ENCODE measurements around the gene ELFN2. TPM values are rescaled to one million over a fixed set of nuclear protein-coding genes. Genes with fewer than 3 reads are reported as not detected.

The ELFN2 gene
- total and polyA plus RNA-seq, 4 donors = 0.62 to 6.8 (median 1.6) TPM

- no peak overlapping the region for H3K27ac ChIP-seq (ENCODE audit: low read depth in 1 of 2, low read length in 1 of 2)
- H3K4me3 ChIP-seq = no peak overlapping the region
- no peaks in the 10 kb centered on the region for H3K9me3 ChIP-seq (ENCODE audit: control insufficient read depth in 4 of 4, insufficient read depth in 3 of 4, low read length in 3 of 4)
- DNase-seq (no peak), ATAC-seq (ENCODE audit: insufficient read depth, low FRiP score) (no peak)
- H3K9ac ChIP-seq (ENCODE audit: insufficient read depth in 1 of 2, low read length in 2 of 2) = no peak overlapping the region
- no peak for TF ChIP-seq CTCF (IDR thresholded peaks at IDR 0.05; ENCODE audit: control extremely low read depth, extremely low read depth)
- H3K4me1 ChIP-seq (ENCODE audit: control insufficient read depth in 5 of 5, insufficient read depth in 5 of 5, low read length in 5 of 5) = peaks cover 0 to 10% (median 0%) of the 10 kb centered on the region in 5 donors
- H3K27me3 ChIP-seq (ENCODE audit: control insufficient read depth in 3 of 3, insufficient read depth in 3 of 3, low read length in 2 of 3) = peaks cover 0 to 39% (median 38%) of the 10 kb centered on the region in 3 donors
- 72 to 90% methylated on average over 8 of the region's 8 CpGs for WGBS, 2 donors
- H3K36me3 ChIP-seq (ENCODE audit: control insufficient read depth in 4 of 4, insufficient read depth in 4 of 4, low read length in 4 of 4) = no peaks in the 10 kb centered on the region
Measured at GRCh38 chr22:37336579-37336978, 90.7 kb downstream of the ELFN2 start.

GRCh38 chr22:37335806-37336199, 91.5 kb downstream of the ELFN2 start:
- Histone ChIP-seq H3K9ac (ENCODE audit: insufficient read depth in 1 of 2, low read length in 2 of 2) (no peak overlapping the region), H3K4me3 (no peak overlapping the region), H3K27me3 (ENCODE audit: control insufficient read depth in 3 of 3, insufficient read depth in 3 of 3, low read length in 2 of 3) (peaks cover 0 to 38% (median 37%) of the 10 kb centered on the region in 3 donors), H3K36me3 (ENCODE audit: control insufficient read depth in 4 of 4, insufficient read depth in 4 of 4, low read length in 4 of 4) (no peaks in the 10 kb centered on the region), H3K9me3 (ENCODE audit: control insufficient read depth in 4 of 4, insufficient read depth in 3 of 4, low read length in 3 of 4) (no peaks in the 10 kb centered on the region), H3K27ac (ENCODE audit: low read depth in 1 of 2, low read length in 1 of 2) (no peak overlapping the region), H3K4me1 (ENCODE audit: control insufficient read depth in 5 of 5, insufficient read depth in 5 of 5, low read length in 5 of 5) (peaks cover 0 to 10% (median 0%) of the 10 kb centered on the region in 5 donors)
- DNase-seq (no peak), ATAC-seq (ENCODE audit: insufficient read depth, low FRiP score) (no peak)
- WGBS, 2 donors = 42 to 49% methylated on average over 7 of the region's 7 CpGs
- no peak for TF ChIP-seq CTCF (IDR thresholded peaks at IDR 0.05; ENCODE audit: control extremely low read depth, extremely low read depth)

- 6 to 8% methylated on average over 48 to 50 of the region's 50 CpGs for WGBS, 2 donors
- Histone ChIP-seq H3K4me3 (no peak overlapping the region), H3K9me3 (ENCODE audit: control insufficient read depth in 4 of 4, insufficient read depth in 3 of 4, low read length in 3 of 4) (no peaks in the 10 kb centered on the region), H3K36me3 (ENCODE audit: control insufficient read depth in 4 of 4, insufficient read depth in 4 of 4, low read length in 4 of 4) (no peaks in the 10 kb centered on the region), H3K27me3 (ENCODE audit: control insufficient read depth in 3 of 3, insufficient read depth in 3 of 3, low read length in 2 of 3) (peaks cover 0 to 38% (median 37%) of the 10 kb centered on the region in 3 donors), H3K9ac (ENCODE audit: insufficient read depth in 1 of 2, low read length in 2 of 2) (no peak overlapping the region), H3K4me1 (ENCODE audit: control insufficient read depth in 5 of 5, insufficient read depth in 5 of 5, low read length in 5 of 5) (peaks cover 0 to 10% (median 0%) of the 10 kb centered on the region in 5 donors), H3K27ac (ENCODE audit: low read depth in 1 of 2, low read length in 1 of 2) (no peak overlapping the region)
- ATAC-seq (ENCODE audit: insufficient read depth, low FRiP score) = no peak
- no peak for TF ChIP-seq CTCF (IDR thresholded peaks at IDR 0.05; ENCODE audit: control extremely low read depth, extremely low read depth)
- no peak for DNase-seq
Measured at GRCh38 chr22:37334859-37335805, 92.1 kb downstream of the ELFN2 start.
